GM03348 (cell line): ENCODE measurements around the gene RFX2.
"Not testable (repeated sequence)": the region's sequence is repeated elsewhere in the genome, so short reads cannot be mapped to it uniquely, and the experiment has no call there.

ENCODE experiments used
- DNase-seq: peaks from one replicate; pipeline ENCODE4 v3.0.0; 2012; ENCODE audit warnings: low spot score

RFX2 gene

GRCh38 chr19:6074709-6075403 is 35.4 kb downstream of the RFX2 start:
- DNase-seq = no peak

- no peak for DNase-seq
These were observed 36.2 kb downstream of the RFX2 start for GRCh38 chr19:6073858-6074708.

GRCh38 chr19:6073233-6073632 is 37.1 kb downstream of the RFX2 start:
- not testable (repeated sequence) for DNase-seq

- DNase-seq = no peak
These were observed 38.4 kb downstream of the RFX2 start for GRCh38 chr19:6071875-6072274.

GRCh38 chr19:6070720-6071485 is 39.4 kb downstream of the RFX2 start:
- DNase-seq = peak; percentile 86

GRCh38 chr19:6070207-6070681 is 40.1 kb downstream of the RFX2 start:
- no peak for DNase-seq

- no peak for DNase-seq
These were observed 41.0 kb downstream of the RFX2 start for GRCh38 chr19:6069268-6069791.

GRCh38 chr19:6068711-6069110 is 41.6 kb downstream of the RFX2 start:
- no peak for DNase-seq

GRCh38 chr19:6067975-6068374 is 42.3 kb downstream of the RFX2 start:
- no peak for DNase-seq

GRCh38 chr19:6066661-6067646 is 43.3 kb downstream of the RFX2 start:
- DNase-seq = peak; percentile 76

GRCh38 chr19:6065685-6066374 is 44.5 kb downstream of the RFX2 start:
- DNase-seq = peak; percentile 52

GRCh38 chr19:6064336-6065073 is 45.8 kb downstream of the RFX2 start:
- no peak for DNase-seq

GRCh38 chr19:6063576-6064335 is 46.5 kb downstream of the RFX2 start:
- no peak for DNase-seq

GRCh38 chr19:6062961-6063575 is 47.2 kb downstream of the RFX2 start:
- no peak for DNase-seq

- DNase-seq = no peak
These were observed 48.0 kb downstream of the RFX2 start for GRCh38 chr19:6062274-6062673.

- DNase-seq = no peak
These were observed 48.7 kb downstream of the RFX2 start for GRCh38 chr19:6061376-6062130.

- no peak for DNase-seq
These were observed 49.5 kb downstream of the RFX2 start for GRCh38 chr19:6060600-6061375.
